Nephron (organoid): ENCODE measurements around the gene SBK3.
"Not testable (repeated sequence)": the region's sequence is repeated elsewhere in the genome, so short reads cannot be mapped to it uniquely, and the experiment has no call there.

ENCODE experiments used
- H3K27ac Mint-ChIP-seq, 3 experiments: 2 replicates each; pipeline ENCODE4 v1.8.0; 2020; ENCODE audit warnings: mixed read lengths in 3 of 3, mild to moderate bottlenecking in 2 of 3, moderate library complexity in 1 of 3
- H3K27me3 Mint-ChIP-seq: 2 replicates; pipeline ENCODE4 v1.8.0; 2021; ENCODE audit warnings: low read depth, mild to moderate bottlenecking, moderate library complexity, mixed read lengths
- H3K36me3 Mint-ChIP-seq: 2 replicates; pipeline ENCODE4 v1.8.0; 2020; ENCODE audit warnings: low read depth, mixed read lengths
- H3K4me1 Mint-ChIP-seq: 2 replicates; pipeline ENCODE4 v1.8.0; 2020; ENCODE audit warnings: mixed read lengths
- H3K4me3 Mint-ChIP-seq, 3 experiments: 2 replicates each; pipeline ENCODE4 v1.8.0; 2020; ENCODE audit warnings: mild to moderate bottlenecking in 3 of 3, mixed read lengths in 3 of 3, moderate library complexity in 2 of 3
- H3K9me3 Mint-ChIP-seq: 2 replicates; pipeline ENCODE4 v1.8.0; 2020; ENCODE audit warnings: mixed read lengths
- CTCF ChIP-seq, 3 experiments: fragments of 200-600 bp; sonication (generic); IDR thresholded peaks; one replicate each; pipeline ENCODE4 v1.5.0; 2021; ENCODE audit warnings: antibody characterized with exemption in 3 of 3; ENCODE audit not compliant: unreplicated experiment in 3 of 3

SBK3 gene

GRCh38 chr19:55578031-55578760, 32.9 kb upstream of the SBK3 start:
- H3K27ac Mint-ChIP-seq, result no peak overlapping the region
- H3K9me3 Mint-ChIP-seq, result no peaks in the 10 kb centered on the region
- peaks cover 19% of the 10 kb centered on the region for H3K4me1 Mint-ChIP-seq
- peaks cover 28% of the 10 kb centered on the region for H3K36me3 Mint-ChIP-seq
- H3K27me3 Mint-ChIP-seq, result no peaks in the 10 kb centered on the region
- no peak for TF ChIP-seq CTCF (IDR thresholded peaks at IDR 0.05; ENCODE audit: unreplicated experiment in 3 of 3)
- H3K4me3 Mint-ChIP-seq, result no peak overlapping the region

GRCh38 chr19:55576746-55577145, 31.4 kb upstream of the SBK3 start:
- H3K36me3 Mint-ChIP-seq, result peaks cover 28% of the 10 kb centered on the region
- H3K9me3 Mint-ChIP-seq, result no peaks in the 10 kb centered on the region
- H3K27me3 Mint-ChIP-seq, result peaks cover 5% of the 10 kb centered on the region
- TF ChIP-seq CTCF (IDR thresholded peaks at IDR 0.05; ENCODE audit: unreplicated experiment in 3 of 3), result no peak
- peak overlapping the region in 2 of 3 experiments; percentile 55 to 63 for H3K27ac Mint-ChIP-seq
- peaks cover 14% of the 10 kb centered on the region for H3K4me1 Mint-ChIP-seq
- H3K4me3 Mint-ChIP-seq, result peak overlapping the region; percentile 73 to 86 (median 85)

- not testable (repeated sequence) for H3K4me3 Mint-ChIP-seq, H3K27ac Mint-ChIP-seq, H3K27me3 Mint-ChIP-seq, H3K9me3 Mint-ChIP-seq, H3K4me1 Mint-ChIP-seq
- peaks cover 23% of the 10 kb centered on the region for H3K36me3 Mint-ChIP-seq
These were observed 28.6 kb upstream of the SBK3 start for GRCh38 chr19:55573929-55574328.

- H3K4me1 Mint-ChIP-seq, H3K9me3 Mint-ChIP-seq, H3K4me3 Mint-ChIP-seq, H3K36me3 Mint-ChIP-seq, H3K27ac Mint-ChIP-seq: not testable (repeated sequence)
- H3K27me3 Mint-ChIP-seq, result peaks cover 13% of the 10 kb centered on the region
These were observed 24.1 kb upstream of the SBK3 start for GRCh38 chr19:55569477-55569876.

GRCh38 chr19:55567708-55568328, 22.5 kb upstream of the SBK3 start:
- Mint-ChIP-seq H3K36me3 (no peaks in the 10 kb centered on the region), H3K4me1 (peaks cover 6% of the 10 kb centered on the region), H3K9me3 (no peaks in the 10 kb centered on the region), H3K27me3 (peaks cover 13% of the 10 kb centered on the region), H3K27ac (no peak overlapping the region), H3K4me3 (no peak overlapping the region)
- TF ChIP-seq CTCF (IDR thresholded peaks at IDR 0.05; ENCODE audit: unreplicated experiment in 3 of 3), result no peak

- Mint-ChIP-seq H3K4me3 (no peak overlapping the region), H3K9me3 (no peaks in the 10 kb centered on the region), H3K27me3 (peaks cover 8% of the 10 kb centered on the region), H3K27ac (no peak overlapping the region), H3K36me3 (no peaks in the 10 kb centered on the region), H3K4me1 (peaks cover 6% of the 10 kb centered on the region)
- TF ChIP-seq CTCF (IDR thresholded peaks at IDR 0.05; ENCODE audit: unreplicated experiment in 3 of 3), result no peak
These were observed 21.5 kb upstream of the SBK3 start for GRCh38 chr19:55566823-55567222.

GRCh38 chr19:55563261-55563690, 17.9 kb upstream of the SBK3 start:
- Mint-ChIP-seq H3K4me1 (peaks cover 6% of the 10 kb centered on the region), H3K4me3 (no peak overlapping the region), H3K27me3 (peaks cover 8% of the 10 kb centered on the region), H3K9me3 (no peaks in the 10 kb centered on the region), H3K27ac (peak overlapping the region; percentile 25 to 82 (median 39)), H3K36me3 (no peaks in the 10 kb centered on the region)
- no peak for TF ChIP-seq CTCF (IDR thresholded peaks at IDR 0.05; ENCODE audit: unreplicated experiment in 3 of 3)
